ENCODE data around the gene NDE1.
A peak's percentile ranks its signal among the peaks of the same experiment; 100 is the strongest.
"Not testable (repeated sequence)": the region's sequence is repeated elsewhere in the genome, so short reads cannot be mapped to it uniquely, and the experiment has no call there.

The NDE1 gene

GRCh38 chr16:15620611-15621195, 29.3 kb upstream of the NDE1 start:
- no peak for DNase-seq (ENCODE audit: low read depth in 2 of 2)

GRCh38 chr16:15621456-15621855, 28.6 kb upstream of the NDE1 start:
- DNase-seq (ENCODE audit: low read depth in 2 of 2), result no peak

GRCh38 chr16:15621889-15622288, 28.2 kb upstream of the NDE1 start:
- no peak for DNase-seq (ENCODE audit: low read depth in 2 of 2)

GRCh38 chr16:15631730-15632409, 18.2 kb upstream of the NDE1 start:
- DNase-seq (ENCODE audit: low read depth in 2 of 2), result no peak

- DNase-seq (ENCODE audit: low read depth in 2 of 2), result no peak
Measured at GRCh38 chr16:15635926-15636325, 14.1 kb upstream of the NDE1 start.

- no peak for DNase-seq (ENCODE audit: low read depth in 2 of 2)
Measured at GRCh38 chr16:15636392-15636873, 13.6 kb upstream of the NDE1 start.

GRCh38 chr16:15639061-15639568, 10.9 kb upstream of the NDE1 start:
- DNase-seq (ENCODE audit: low read depth in 2 of 2), result no peak

- DNase-seq (ENCODE audit: low read depth in 2 of 2), result no peak
Measured at GRCh38 chr16:15640966-15641365, 9.1 kb upstream of the NDE1 start.

- no peak for DNase-seq (ENCODE audit: low read depth in 2 of 2)
Measured at GRCh38 chr16:15641753-15642556, 8.1 kb upstream of the NDE1 start.

GRCh38 chr16:15642557-15643047, 7.4 kb upstream of the NDE1 start:
- DNase-seq (ENCODE audit: low read depth in 2 of 2), result peak; percentile 67 to 76

GRCh38 chr16:15643048-15643945, 6.7 kb upstream of the NDE1 start, which contains the start of gene MARF1:
Gene MARF1 (minus strand): TSS chr16:15643154. CDS start chr16:15639233, 3,921 bp downstream.
- DNase-seq (ENCODE audit: low read depth in 2 of 2), result peak; percentile 99 to 100

- no peak for DNase-seq (ENCODE audit: low read depth in 2 of 2)
Measured at GRCh38 chr16:15643946-15644250, 6.1 kb upstream of the NDE1 start.

GRCh38 chr16:15644267-15644961, 5.6 kb upstream of the NDE1 start:
- DNase-seq (ENCODE audit: low read depth in 2 of 2), result no peak

- not testable (repeated sequence) for DNase-seq (ENCODE audit: low read depth in 2 of 2)
Measured at GRCh38 chr16:15644962-15645465, 5.0 kb upstream of the NDE1 start.

- DNase-seq (ENCODE audit: low read depth in 2 of 2), result not testable (repeated sequence)
Measured at GRCh38 chr16:15646557-15647293, 3.3 kb upstream of the NDE1 start.

GRCh38 chr16:15647294-15648014, 2.6 kb upstream of the NDE1 start:
- DNase-seq (ENCODE audit: low read depth in 2 of 2), result no peak

GRCh38 chr16:15648135-15648730, 1.8 kb upstream of the NDE1 start:
- DNase-seq (ENCODE audit: low read depth in 2 of 2), result no peak

- DNase-seq (ENCODE audit: low read depth in 2 of 2), result not testable (repeated sequence)
Measured at GRCh38 chr16:15649311-15649710, 734 bp upstream of the NDE1 start.

GRCh38 chr16:15649727-15650018, 372 bp upstream of the NDE1 start:
- no peak for DNase-seq (ENCODE audit: low read depth in 2 of 2)
